GM10266 (cell line): ENCODE data around the gene UGT1A8.
"Not testable (repeated sequence)": the region's sequence is repeated elsewhere in the genome, so short reads cannot be mapped to it uniquely, and the experiment has no call there.

Source experiments
- DNase-seq: peaks from one replicate; pipeline ENCODE4 v3.0.0; 2012; ENCODE audit errors: extremely low spot score
- TF ChIP-seq, protein P1 (sequence below): IDR thresholded peaks from 2 replicates; pipeline ENCODE4 v1.5.1; 2012; ENCODE audit warnings: mild to moderate bottlenecking, low read depth; ENCODE audit not compliant: control insufficient read depth, insufficient read depth; ENCODE audit errors: missing control alignments

UGT1A8 gene

DNA sequence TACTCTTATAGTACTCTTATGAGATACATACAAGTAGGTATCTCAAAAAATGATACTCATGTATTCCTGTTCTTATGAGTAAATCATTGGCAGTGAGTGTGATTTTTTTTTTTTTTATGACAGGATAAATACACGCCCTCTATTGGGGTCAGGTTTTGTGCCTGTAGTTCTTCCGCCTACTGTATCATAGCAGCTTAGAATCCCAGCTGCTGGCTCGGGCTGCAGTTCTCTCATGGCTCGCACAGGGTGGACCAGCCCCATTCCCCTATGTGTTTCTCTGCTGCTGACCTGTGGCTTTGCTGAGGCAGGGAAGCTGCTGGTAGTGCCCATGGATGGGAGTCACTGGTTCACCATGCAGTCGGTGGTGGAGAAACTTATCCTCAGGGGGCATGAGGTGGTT is at the start of gene UGT1A8:
UGT1A8 (plus strand) TSS at position 158 of the 400 bp plus-strand sequence; CDS start at position 233, 75 bp downstream.
- DNase-seq, result not testable (repeated sequence)

DNA sequence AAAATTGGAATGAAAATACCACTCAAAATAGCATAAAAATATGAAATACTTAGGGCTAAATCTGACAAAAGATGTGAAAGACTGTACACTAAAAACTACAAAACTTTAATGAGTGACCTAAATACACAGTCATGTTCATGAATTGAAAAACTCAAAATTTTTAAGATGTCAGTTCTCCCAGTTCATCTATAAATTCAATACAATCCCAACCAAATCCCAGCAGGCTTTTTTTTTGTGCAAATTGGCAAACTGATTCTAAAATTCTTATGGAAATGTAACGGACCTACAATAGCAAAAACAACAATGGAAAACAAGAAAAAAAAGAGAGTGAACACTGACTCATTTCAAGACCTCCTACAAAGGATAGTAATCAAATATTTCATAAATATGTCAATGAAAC is 46.4 kb upstream of the UGT1A8 start:
- TF ChIP-seq, protein P1, sequence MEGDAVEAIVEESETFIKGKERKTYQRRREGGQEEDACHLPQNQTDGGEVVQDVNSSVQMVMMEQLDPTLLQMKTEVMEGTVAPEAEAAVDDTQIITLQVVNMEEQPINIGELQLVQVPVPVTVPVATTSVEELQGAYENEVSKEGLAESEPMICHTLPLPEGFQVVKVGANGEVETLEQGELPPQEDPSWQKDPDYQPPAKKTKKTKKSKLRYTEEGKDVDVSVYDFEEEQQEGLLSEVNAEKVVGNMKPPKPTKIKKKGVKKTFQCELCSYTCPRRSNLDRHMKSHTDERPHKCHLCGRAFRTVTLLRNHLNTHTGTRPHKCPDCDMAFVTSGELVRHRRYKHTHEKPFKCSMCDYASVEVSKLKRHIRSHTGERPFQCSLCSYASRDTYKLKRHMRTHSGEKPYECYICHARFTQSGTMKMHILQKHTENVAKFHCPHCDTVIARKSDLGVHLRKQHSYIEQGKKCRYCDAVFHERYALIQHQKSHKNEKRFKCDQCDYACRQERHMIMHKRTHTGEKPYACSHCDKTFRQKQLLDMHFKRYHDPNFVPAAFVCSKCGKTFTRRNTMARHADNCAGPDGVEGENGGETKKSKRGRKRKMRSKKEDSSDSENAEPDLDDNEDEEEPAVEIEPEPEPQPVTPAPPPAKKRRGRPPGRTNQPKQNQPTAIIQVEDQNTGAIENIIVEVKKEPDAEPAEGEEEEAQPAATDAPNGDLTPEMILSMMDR, result no peak
- DNase-seq, result no peak

DNA sequence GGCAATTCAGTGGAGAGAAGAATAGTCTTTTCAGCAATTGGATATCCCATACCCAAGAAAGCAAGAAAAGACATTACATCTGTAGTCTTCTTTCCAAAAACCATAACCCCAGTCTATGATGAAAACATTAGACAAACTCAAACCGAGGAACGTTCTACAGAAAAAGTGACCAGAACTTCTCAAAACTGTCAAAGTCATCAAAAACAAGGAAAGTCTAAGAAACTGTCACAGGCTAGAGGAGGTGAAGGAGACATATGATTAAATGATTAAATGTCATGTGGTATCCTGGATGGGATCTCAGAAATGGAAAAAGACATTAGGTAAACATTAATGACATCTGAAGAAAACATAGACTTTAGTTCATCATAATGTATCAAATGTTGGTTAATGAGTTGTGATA is 46.0 kb upstream of the UGT1A8 start:
- DNase-seq, result no peak
- TF ChIP-seq, protein P1, result no peak

DNA sequence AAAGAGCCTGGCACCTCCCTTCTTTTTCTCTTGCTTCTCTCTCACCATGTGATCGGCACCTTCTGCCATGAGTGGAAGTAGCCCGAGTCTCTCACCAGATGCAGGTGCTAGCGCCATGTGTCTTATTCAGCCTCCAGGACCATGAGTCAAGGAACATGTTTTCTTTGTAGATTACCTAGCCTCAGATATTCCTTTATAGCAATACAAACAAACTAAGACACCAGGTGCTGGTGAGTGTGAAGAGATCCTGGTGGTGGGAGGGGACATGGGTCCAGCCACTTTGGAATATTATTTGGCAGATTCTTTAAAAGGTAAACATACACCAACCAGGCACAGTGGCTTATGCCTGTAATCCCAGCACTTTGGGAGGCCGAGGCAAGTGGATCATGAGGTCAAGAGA is 45.0 kb upstream of the UGT1A8 start:
- DNase-seq, result no peak
- TF ChIP-seq, protein P1, result no peak

DNA sequence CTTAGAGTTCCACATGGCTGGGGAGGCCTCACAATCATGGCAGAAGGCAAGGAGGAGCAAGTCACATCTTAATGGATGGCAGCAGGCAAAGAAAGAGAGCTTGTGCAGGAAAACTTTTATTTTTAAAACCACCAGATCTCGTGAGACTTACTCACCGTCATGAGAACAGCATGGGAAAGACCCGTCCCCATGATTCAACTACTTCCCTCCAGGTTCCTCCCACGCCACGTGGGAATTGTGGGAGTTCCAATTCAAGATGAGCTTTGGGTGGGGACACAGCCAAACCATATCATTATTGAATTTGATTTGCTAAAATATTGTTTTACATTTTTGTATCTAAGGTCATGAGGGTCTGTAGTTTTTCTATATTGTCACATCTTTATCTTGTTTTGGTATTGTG is 40.1 kb upstream of the UGT1A8 start:
- DNase-seq, result not testable (repeated sequence)

DNA sequence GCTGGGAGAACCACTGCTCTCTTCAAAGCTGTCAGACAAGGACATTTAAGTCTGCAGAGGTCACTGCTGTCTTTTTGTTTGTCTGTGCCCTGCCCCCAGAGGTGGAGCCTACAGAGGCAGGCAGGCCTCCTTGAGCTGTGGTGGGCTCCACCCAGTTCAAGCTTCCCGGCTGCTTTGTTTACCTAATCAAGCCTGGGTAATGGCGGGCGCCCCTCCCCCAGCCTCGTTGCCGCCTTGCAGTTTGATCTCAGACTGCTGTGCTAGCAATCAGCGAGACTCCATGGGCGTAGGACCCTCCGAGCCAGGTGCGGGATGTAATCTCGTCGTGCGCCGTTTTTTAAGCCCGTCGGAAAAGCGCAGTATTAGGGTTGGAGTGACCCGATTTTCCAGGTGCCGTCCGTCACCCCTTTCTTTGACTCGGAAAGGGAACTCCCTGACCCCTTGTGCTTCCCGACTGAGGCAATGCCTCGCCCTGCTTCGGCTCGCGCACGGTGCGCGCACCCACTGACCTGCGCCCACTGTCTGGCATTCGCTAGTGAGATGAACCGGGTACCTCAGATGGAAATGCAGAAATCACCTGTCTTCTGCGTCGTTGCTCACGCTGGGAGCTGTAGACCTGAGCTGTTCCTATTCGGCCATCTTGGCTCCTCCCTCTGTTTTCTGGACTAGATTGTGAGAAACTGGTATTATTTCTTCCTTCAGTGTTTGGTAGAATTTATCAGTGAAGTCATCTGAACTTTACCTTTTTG is 34.0 kb upstream of the UGT1A8 start:
- DNase-seq, result not testable (repeated sequence)

- DNase-seq, result no peak
- TF ChIP-seq, protein P1, result no peak
Observed at GRCh38 chr2:233584210-233584609, 33.2 kb upstream of the UGT1A8 start.

- TF ChIP-seq, protein P1, result no peak
- DNase-seq, result no peak
Observed at GRCh38 chr2:233588400-233588799, 29.0 kb upstream of the UGT1A8 start.

GRCh38 chr2:233592706-233593105 is 24.7 kb upstream of the UGT1A8 start:
- not testable (repeated sequence) for DNase-seq
